T-cell (primary cell): Measurements from ENCODE around the gene MIPEP. TPM values are rescaled to one million over a fixed set of nuclear protein-coding genes. Genes with fewer than 3 reads are reported as not detected.

ENCODE experiments used
- ATAC-seq, 4 experiments: fragments of 200-7000 bp in 3 of 4; fragments of 150-1000 bp in 1 of 4; cut with Tn5 transposase; replicated peaks in 1 of 4; 1 replicate in 3 of 4; 2 replicates in 1 of 4; pipeline ENCODE4 v1.10.0; 2021; ENCODE audit warnings: moderate library complexity in 3 of 4, mild to moderate bottlenecking in 2 of 4, moderate number of reproducible peaks in 1 of 4
- CTCF ChIA-PET, 2 donors: fragments of 300-600 bp; sonication (Branson Sonifier 250); formaldehyde crosslinking; loops; one replicate each; lab custom pipeline; 2022; ENCODE audit warnings: antibody characterized with exemption in 2 of 2; lab: Charles Lee
- POLR2A ChIA-PET, 2 donors: fragments of 300-600 bp; sonication (Branson Sonifier 250); formaldehyde crosslinking; loops; one replicate each; lab custom pipeline; 2022; ENCODE audit warnings: antibody characterized with exemption in 2 of 2; lab: Charles Lee
- DNase-seq, 35 experiments: peaks; one replicate each; pipeline versions ENCODE4 v3.0.0 to v3.0.0-alpha.2; 2013 to 2023
- H3K27ac ChIP-seq: one replicate; pipeline ENCODE4 v1.5.1; 2013; ENCODE audit warnings: low read length
- H3K27me3 ChIP-seq, 2 experiments: replicated peaks in 1 of 2; 1 replicate in 1 of 2; 2 replicates in 1 of 2; pipeline versions ENCODE4 v1.6.1 to v1.7.0; 2013; ENCODE audit warnings: low read length in 1 of 2, mixed read lengths in 1 of 2; ENCODE audit not compliant: control insufficient read depth in 2 of 2, insufficient read depth in 2 of 2; ENCODE audit errors: extremely low read depth in 1 of 2
- H3K36me3 ChIP-seq, 2 donors: 1 replicate in 1 of 2; 2 replicates in 1 of 2; pipeline versions ENCODE4 v1.6.1 to v1.7.0; 2013; ENCODE audit warnings: low read length in 1 of 2; ENCODE audit not compliant: control insufficient read depth in 2 of 2, insufficient read depth in 1 of 2; ENCODE audit errors: extremely low read depth in 1 of 2
- H3K4me1 ChIP-seq, 2 experiments: 1 replicate in 1 of 2; 2 replicates in 1 of 2; pipeline versions ENCODE4 v1.6.1 to v1.7.0; 2013; ENCODE audit warnings: low read length in 2 of 2, mixed read lengths in 1 of 2; ENCODE audit not compliant: insufficient read depth in 2 of 2, control insufficient read depth in 1 of 2; ENCODE audit errors: extremely low read depth in 1 of 2
- H3K4me3 ChIP-seq, 2 donors: 1 replicate in 1 of 2; 2 replicates in 1 of 2; pipeline versions ENCODE4 v1.5.1 to v1.7.0; 2013; ENCODE audit warnings: mild to moderate bottlenecking in 2 of 2, low read length in 1 of 2, moderate library complexity in 1 of 2; ENCODE audit not compliant: control insufficient read depth in 1 of 2; ENCODE audit errors: extremely low read depth in 1 of 2
- H3K9me3 ChIP-seq: 2 replicates; pipeline ENCODE4 v1.7.0; 2013
- H3K27ac Mint-ChIP-seq, 2 donors: one replicate each; pipeline ENCODE4 v1.8.0; 2020 to 2021; ENCODE audit warnings: mild to moderate bottlenecking in 2 of 2, mixed read lengths in 2 of 2
- H3K27me3 Mint-ChIP-seq, 2 donors: one replicate each; pipeline ENCODE4 v1.8.0; 2021 to 2022; ENCODE audit warnings: mixed read lengths in 2 of 2
- H3K36me3 Mint-ChIP-seq: one replicate; pipeline ENCODE4 v1.8.0; 2021; ENCODE audit warnings: mixed read lengths
- H3K4me1 Mint-ChIP-seq, 3 donors: one replicate each; pipeline ENCODE4 v1.8.0; 2020 to 2022; ENCODE audit warnings: mixed read lengths in 3 of 3, mild to moderate bottlenecking in 1 of 3
- H3K4me3 Mint-ChIP-seq, 3 donors: one replicate each; pipeline ENCODE4 v1.8.0; 2020 to 2022; ENCODE audit warnings: mild to moderate bottlenecking in 3 of 3, mixed read lengths in 3 of 3, moderate library complexity in 3 of 3
- H3K9me3 Mint-ChIP-seq, 3 donors: one replicate each; pipeline ENCODE4 v1.8.0; 2020 to 2022; ENCODE audit warnings: mixed read lengths in 3 of 3
- WGBS: methylation state at CpG from one replicate; pipeline ENCODE4 v1.1.5; 2013; ENCODE audit warnings: missing lambda C conversion rate; ENCODE audit not compliant: insufficient coverage; 5-methylcytosine and 5-hydroxymethylcytosine counted together
- total RNA-seq, 35 experiments: library from RNA in 6 of 35; stranded (reverse) in 6 of 35; fragments of 120-200 nt in 1 of 35; gene quantifications; one replicate each; pipeline versions ENCODE4 v1.2.1 to v1.2.4 and lab custom pipeline; 2013 to 2026

The MIPEP gene
- total RNA-seq, 5 donors from 2014 or later (not counting 1 experiment from before 2014, with no cell fraction given): 6.3 to 13.8 (median 12.3) TPM

GRCh38 chr13:23686948-23687347, 202.3 kb downstream of the MIPEP start:
- no peaks in the 10 kb centered on the region for H3K4me1 Mint-ChIP-seq
- WGBS: no CpG with 5 or more reads among the region's 3 CpGs
- CTCF ChIA-PET: no interaction called here

GRCh38 chr13:23685416-23685815, 203.8 kb downstream of the MIPEP start:
- Mint-ChIP-seq H3K9me3 (peaks cover 4 to 16% (median 11%) of the 10 kb centered on the region in 3 donors), H3K36me3 (no peaks in the 10 kb centered on the region), H3K4me1 (no peaks in the 10 kb centered on the region), H3K4me3 (no peak overlapping the region), H3K27me3 (no peaks in the 10 kb centered on the region), H3K27ac (no peak overlapping the region)
- H3K9me3 ChIP-seq: no peaks in the 10 kb centered on the region
- DNase-seq: no peak
- H3K27me3 ChIP-seq: peaks cover 0 to 4% of the 10 kb centered on the region in 2 experiments
- no peak for ATAC-seq
- no peak overlapping the region for H3K4me3 ChIP-seq
- ChIA-PET POLR2A (interaction anchor here in 1 of 2 donors (0.7 kb wide), 1 partner anchor 18 kb away, joined by 4 read pairs; no protein-coding TSS in a partner anchor), CTCF (no interaction called here)
- no peaks in the 10 kb centered on the region for H3K36me3 ChIP-seq
- H3K27ac ChIP-seq: no peak overlapping the region
- H3K4me1 ChIP-seq: no peaks in the 10 kb centered on the region
- WGBS: no CpG with 5 or more reads among the region's 1 CpG

More at GRCh38 chr13:23686948-23687347, 202.3 kb downstream of the MIPEP start:
- H3K27ac Mint-ChIP-seq: no peak overlapping the region
- POLR2A ChIA-PET: no interaction called here
- Histone ChIP-seq H3K36me3 (no peaks in the 10 kb centered on the region), H3K4me3 (no peak overlapping the region), H3K4me1 (no peaks in the 10 kb centered on the region), H3K27ac (no peak overlapping the region), H3K9me3 (no peaks in the 10 kb centered on the region), H3K27me3 (no peaks in the 10 kb centered on the region)
- H3K9me3 Mint-ChIP-seq: peaks cover 4 to 16% (median 11%) of the 10 kb centered on the region in 3 donors
- no peak for DNase-seq
- H3K27me3 Mint-ChIP-seq: no peaks in the 10 kb centered on the region
- H3K36me3 Mint-ChIP-seq: no peaks in the 10 kb centered on the region
- H3K4me3 Mint-ChIP-seq: no peak overlapping the region
- ATAC-seq: no peak

DNA sequence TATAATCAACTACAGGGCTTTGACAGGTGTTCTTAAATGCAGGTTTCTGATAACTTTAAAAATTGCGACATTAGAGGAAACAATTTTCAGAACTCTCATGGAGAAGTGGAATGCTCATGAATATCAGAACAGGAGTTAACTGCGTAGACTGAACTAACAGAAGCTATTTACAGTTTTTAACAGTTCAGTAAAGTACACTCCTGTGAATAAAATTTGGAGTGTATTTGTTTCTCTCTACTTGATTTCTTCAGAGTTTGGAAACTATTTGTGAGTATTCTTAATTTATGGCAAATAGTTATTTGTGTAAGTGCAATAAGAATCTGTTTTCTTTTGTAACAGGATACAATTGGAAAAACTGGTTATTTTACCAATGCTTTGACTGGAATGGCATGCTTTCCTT, 204.6 kb downstream of the MIPEP start:
- WGBS: 100% methylated on average over 2 of the region's 2 CpGs
- no peak overlapping the region for H3K27ac Mint-ChIP-seq
- ATAC-seq: no peak
- ChIA-PET POLR2A (no interaction called here), CTCF (interaction anchor here in 1 of 2 donors (0.7 kb wide), 1 partner anchor 75 kb away, joined by 3 read pairs; no protein-coding TSS in a partner anchor)
- no peak overlapping the region for H3K27ac ChIP-seq
- H3K9me3 ChIP-seq: no peaks in the 10 kb centered on the region
- no peaks in the 10 kb centered on the region for H3K27me3 Mint-ChIP-seq
- no peaks in the 10 kb centered on the region for H3K36me3 ChIP-seq
- H3K4me1 Mint-ChIP-seq: peaks cover 0 to under 1% (median 0%) of the 10 kb centered on the region in 3 donors
- no peak overlapping the region for H3K4me3 ChIP-seq
- no peak for DNase-seq
- H3K36me3 Mint-ChIP-seq: no peaks in the 10 kb centered on the region
- no peaks in the 10 kb centered on the region for H3K4me1 ChIP-seq
- peaks cover 4 to 16% (median 11%) of the 10 kb centered on the region in 3 donors for H3K9me3 Mint-ChIP-seq
- peaks cover 0 to 8% of the 10 kb centered on the region in 2 experiments for H3K27me3 ChIP-seq
- no peak overlapping the region for H3K4me3 Mint-ChIP-seq

DNA sequence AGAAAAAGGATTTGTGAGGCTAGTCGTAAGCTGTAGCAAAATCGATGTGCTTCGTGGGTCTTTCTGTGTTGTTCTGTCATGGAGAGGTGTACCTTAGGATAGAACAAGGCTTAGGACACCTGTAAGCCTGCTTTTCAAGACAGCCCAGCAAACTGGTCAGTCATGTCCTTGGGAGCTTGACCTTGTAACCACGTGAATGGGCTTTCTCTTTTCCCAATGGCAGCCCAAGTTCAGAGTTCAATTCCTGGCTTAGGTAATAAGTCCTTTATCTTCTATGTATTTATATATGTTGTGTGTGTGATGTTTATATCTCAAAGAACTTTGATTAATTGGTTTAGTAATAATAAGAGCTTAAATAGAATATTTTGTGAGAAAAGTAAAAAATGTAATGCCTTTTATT, 206.1 kb downstream of the MIPEP start:
- Mint-ChIP-seq H3K27ac (no peak overlapping the region), H3K4me3 (no peak overlapping the region), H3K4me1 (peaks cover 7 to 9% (median 8%) of the 10 kb centered on the region in 3 donors), H3K9me3 (peaks cover 4 to 16% (median 11%) of the 10 kb centered on the region in 3 donors), H3K36me3 (no peaks in the 10 kb centered on the region), H3K27me3 (no peaks in the 10 kb centered on the region)
- Histone ChIP-seq H3K4me3 (no peak overlapping the region), H3K36me3 (no peaks in the 10 kb centered on the region), H3K4me1 (peaks cover 0 to 8% of the 10 kb centered on the region in 2 experiments), H3K27ac (no peak overlapping the region), H3K27me3 (peaks cover 0 to 11% of the 10 kb centered on the region in 2 experiments), H3K9me3 (no peaks in the 10 kb centered on the region)
- no peak for ATAC-seq
- no peak for DNase-seq
- 69% methylated on average over 3 of the region's 4 CpGs for WGBS
- CTCF ChIA-PET: no interaction called here
- POLR2A ChIA-PET: no interaction called here

DNA sequence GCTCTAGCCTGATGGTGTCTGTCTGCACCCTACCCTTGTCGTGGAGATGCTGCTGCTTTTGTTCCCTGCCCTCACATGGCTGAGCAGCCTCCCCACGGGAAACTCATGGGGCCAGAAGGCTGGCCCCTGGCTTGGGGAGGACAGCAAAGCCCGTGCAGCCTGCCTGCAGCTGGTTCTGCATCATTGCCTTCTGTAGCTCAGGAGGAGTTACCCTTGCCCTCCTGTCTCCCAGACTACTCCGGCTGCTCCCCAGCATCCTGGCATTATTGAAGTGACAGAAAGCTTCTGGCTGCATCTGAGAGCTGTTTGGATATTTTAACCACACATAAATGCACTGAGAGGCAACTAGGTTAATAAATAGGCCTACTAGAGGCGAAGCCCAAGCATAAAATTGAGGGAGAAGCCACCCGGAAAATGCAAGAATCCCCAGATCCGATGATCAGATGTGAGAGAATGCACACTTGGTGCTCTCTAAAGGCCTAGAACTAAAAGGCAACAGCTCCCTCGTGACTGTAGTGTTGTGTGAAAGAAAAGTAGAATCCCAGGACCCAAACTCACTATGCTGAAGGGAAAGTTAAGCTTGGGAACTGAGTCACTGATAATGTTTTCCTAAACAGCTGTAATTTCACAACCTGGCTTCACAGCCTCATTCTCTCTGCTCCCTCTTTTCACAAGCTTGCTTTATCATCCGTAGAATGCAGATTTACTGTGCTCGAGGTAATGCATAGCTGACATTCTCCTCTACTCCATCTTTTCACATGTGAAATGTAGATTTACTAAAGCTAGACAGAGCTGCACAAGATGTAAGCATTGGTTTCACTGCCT, 208.1 kb downstream of the MIPEP start:
- Mint-ChIP-seq H3K27ac (no peak overlapping the region), H3K36me3 (no peaks in the 10 kb centered on the region), H3K4me3 (no peak overlapping the region), H3K4me1 (peaks cover 7 to 9% (median 8%) of the 10 kb centered on the region in 3 donors), H3K27me3 (peaks cover 4% of the 10 kb centered on the region in 2 donors), H3K9me3 (peaks cover 4 to 16% (median 11%) of the 10 kb centered on the region in 3 donors)
- Histone ChIP-seq H3K4me1 (peaks cover 0 to 8% of the 10 kb centered on the region in 2 experiments), H3K36me3 (no peaks in the 10 kb centered on the region), H3K9me3 (no peaks in the 10 kb centered on the region), H3K4me3 (no peak overlapping the region), H3K27ac (no peak overlapping the region), H3K27me3 (peaks cover 0 to 14% of the 10 kb centered on the region in 2 experiments)
- 78% methylated on average over 5 of the region's 10 CpGs for WGBS
- ChIA-PET CTCF (no interaction called here), POLR2A (no interaction called here)
- no peak for ATAC-seq
- no peak for DNase-seq
